Medulla oblongata (tissue), 1 donor: ENCODE data around the gene TBC1D3I.
"Not testable (repeated sequence)": the region's sequence is repeated elsewhere in the genome, so short reads cannot be mapped to it uniquely, and the experiment has no call there.

ENCODE experiments used
- DNase-seq: peaks from one replicate; pipeline ENCODE4 v3.0.0-alpha.2; 2015; ENCODE audit errors: extremely low spot score

Gene TBC1D3I

GRCh38 chr17:36206486-36206821 lies 57.9 kb downstream of the TBC1D3I start:
- not testable (repeated sequence) for DNase-seq

GRCh38 chr17:36205637-36206485 lies 58.5 kb downstream of the TBC1D3I start:
- DNase-seq = no peak

GRCh38 chr17:36204724-36205500 lies 59.5 kb downstream of the TBC1D3I start:
- DNase-seq = no peak
